HG02840 (cell line): ENCODE measurements around the gene PDLIM4.

Source experiments
- ATAC-seq: cut with Tn5 transposase; IDR thresholded peaks from one replicate; pipeline ENCODE4 v1.9.1; 2021; ENCODE audit warnings: mild to moderate bottlenecking, moderate library complexity, moderate number of reproducible peaks; ENCODE audit not compliant: unreplicated experiment, low FRiP score

Gene PDLIM4

GRCh38 chr5:132301344-132302271 is 44.1 kb downstream of the PDLIM4 start:
- no peak for ATAC-seq

- ATAC-seq = no peak
Observed at GRCh38 chr5:132302413-132302812, 44.9 kb downstream of the PDLIM4 start.

- ATAC-seq = no peak
Observed at GRCh38 chr5:132303589-132303988, 46.1 kb downstream of the PDLIM4 start.

GRCh38 chr5:132305420-132305819 is 47.9 kb downstream of the PDLIM4 start:
- ATAC-seq = no peak

GRCh38 chr5:132308701-132309100 is 51.2 kb downstream of the PDLIM4 start:
- ATAC-seq = no peak

GRCh38 chr5:132309679-132310078 is 52.2 kb downstream of the PDLIM4 start:
- no peak for ATAC-seq

- ATAC-seq = no peak
Observed at GRCh38 chr5:132310141-132310834, 52.8 kb downstream of the PDLIM4 start.

- no peak for ATAC-seq
Observed at GRCh38 chr5:132313366-132313765, 55.9 kb downstream of the PDLIM4 start.

GRCh38 chr5:132313961-132314432 is 56.5 kb downstream of the PDLIM4 start:
- no peak for ATAC-seq

GRCh38 chr5:132315529-132316067 is 58.1 kb downstream of the PDLIM4 start:
- no peak for ATAC-seq

GRCh38 chr5:132319975-132320374 is 62.5 kb downstream of the PDLIM4 start:
- ATAC-seq = no peak

GRCh38 chr5:132321109-132321721 is 63.7 kb downstream of the PDLIM4 start:
- ATAC-seq = no peak

- ATAC-seq = no peak
Observed at GRCh38 chr5:132322266-132322665, 64.8 kb downstream of the PDLIM4 start.
